ENCODE measurements around the gene PAPLN. TPM values are rescaled to one million over a fixed set of nuclear protein-coding genes. Genes with fewer than 3 reads are reported as not detected.

The PAPLN gene
- total RNA-seq, 6 experiments from 2014 or later, result 1.5 to 3.0 (median 2.3) TPM

DNA sequence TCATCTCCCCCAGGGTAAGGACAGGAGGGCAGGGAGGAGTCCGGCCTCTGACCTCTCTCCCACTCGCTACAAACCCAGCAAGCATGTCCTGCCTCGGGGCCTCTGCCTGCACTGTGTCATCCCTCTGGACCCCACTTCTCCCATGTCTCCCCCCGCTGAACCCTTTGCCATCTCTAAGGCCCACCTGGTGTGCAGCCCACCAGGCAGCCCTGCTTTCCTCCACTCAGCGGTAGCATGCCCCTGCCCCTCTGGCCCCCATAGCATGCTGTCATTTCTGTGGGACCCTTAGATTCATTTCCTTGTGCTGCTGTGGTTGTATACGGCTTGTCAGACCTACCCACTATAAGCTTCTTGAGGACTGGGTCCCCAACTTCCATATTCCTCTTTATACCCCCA is 17.7 kb downstream of the PAPLN start:
- TF ChIP-seq CTCF (IDR thresholded peaks at IDR 0.05), result no peak
- Mint-ChIP-seq H3K27me3 (ENCODE audit: insufficient read depth) (peaks cover 2% of the 10 kb centered on the region), H3K36me3 (ENCODE audit: low read depth) (no peaks in the 10 kb centered on the region), H3K4me1 (ENCODE audit: low read depth) (peaks cover 5% of the 10 kb centered on the region; the same call in 1 of the 2 replicates), H3K9me3 (no peaks in the 10 kb centered on the region), H3K4me3 (no peak overlapping the region), H3K27ac (no peak overlapping the region)
- no peak for DNase-seq

GRCh38 chr14:73255693-73256225 is 18.5 kb downstream of the PAPLN start:
- H3K9me3 Mint-ChIP-seq, result no peaks in the 10 kb centered on the region
- H3K4me3 Mint-ChIP-seq, result no peak overlapping the region
- H3K27ac Mint-ChIP-seq, result no peak overlapping the region
- peaks cover 5% of the 10 kb centered on the region; the same call in 1 of the 2 replicates for H3K4me1 Mint-ChIP-seq (ENCODE audit: low read depth)
- DNase-seq, result no peak
- no peaks in the 10 kb centered on the region for H3K36me3 Mint-ChIP-seq (ENCODE audit: low read depth)
- no peak for TF ChIP-seq CTCF (IDR thresholded peaks at IDR 0.05)
- H3K27me3 Mint-ChIP-seq (ENCODE audit: insufficient read depth), result peaks cover 1% of the 10 kb centered on the region; the same call in 1 of the 2 replicates

GRCh38 chr14:73258076-73258475 is 20.8 kb downstream of the PAPLN start:
- H3K4me3 Mint-ChIP-seq, result no peak overlapping the region
- H3K9me3 Mint-ChIP-seq, result no peaks in the 10 kb centered on the region
- no peak overlapping the region for H3K27ac Mint-ChIP-seq
- peaks cover 1% of the 10 kb centered on the region; the same call in 1 of the 2 replicates for H3K27me3 Mint-ChIP-seq (ENCODE audit: insufficient read depth)
- H3K36me3 Mint-ChIP-seq (ENCODE audit: low read depth), result no peaks in the 10 kb centered on the region
- peaks cover 5% of the 10 kb centered on the region; the same call in 1 of the 2 replicates for H3K4me1 Mint-ChIP-seq (ENCODE audit: low read depth)
- TF ChIP-seq CTCF (IDR thresholded peaks at IDR 0.05), result no peak
- no peak for DNase-seq

- TF ChIP-seq CTCF (IDR thresholded peaks at IDR 0.05), result no peak
- Mint-ChIP-seq H3K27ac (no peak overlapping the region), H3K36me3 (ENCODE audit: low read depth) (no peaks in the 10 kb centered on the region), H3K9me3 (no peaks in the 10 kb centered on the region), H3K4me3 (no peak overlapping the region), H3K27me3 (ENCODE audit: insufficient read depth) (peaks cover 1% of the 10 kb centered on the region; the same call in 1 of the 2 replicates), H3K4me1 (ENCODE audit: low read depth) (peaks cover 5% of the 10 kb centered on the region; the same call in 1 of the 2 replicates)
- no peak for DNase-seq
These were observed 21.7 kb downstream of the PAPLN start for GRCh38 chr14:73258845-73259611.

DNA sequence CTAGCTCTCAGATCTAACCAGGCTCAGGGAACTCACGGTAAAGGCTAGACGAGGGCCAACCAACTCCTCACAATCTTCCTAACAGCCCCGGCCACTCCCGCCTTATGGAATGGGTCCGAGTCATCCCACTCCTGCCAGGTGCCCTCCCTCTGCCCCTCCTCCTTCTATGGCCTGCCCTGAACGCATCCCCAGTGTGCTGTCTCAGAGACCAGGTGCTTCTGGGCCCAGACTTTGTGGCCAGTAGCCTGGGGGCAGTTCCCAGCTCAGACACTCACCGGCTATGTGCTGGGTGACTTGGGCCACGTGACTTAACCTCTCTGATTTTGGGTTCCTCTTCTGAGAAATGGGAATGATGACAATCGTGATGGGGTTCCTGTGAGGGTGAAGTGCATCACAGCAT is 22.5 kb downstream of the PAPLN start:
- H3K27me3 Mint-ChIP-seq (ENCODE audit: insufficient read depth), result no peaks in the 10 kb centered on the region; the same call in 1 of the 2 replicates
- no peak for DNase-seq
- no peaks in the 10 kb centered on the region for H3K36me3 Mint-ChIP-seq (ENCODE audit: low read depth)
- no peak for TF ChIP-seq CTCF (IDR thresholded peaks at IDR 0.05)
- no peaks in the 10 kb centered on the region for H3K9me3 Mint-ChIP-seq
- H3K4me1 Mint-ChIP-seq (ENCODE audit: low read depth), result peaks cover 5% of the 10 kb centered on the region; the same call in 1 of the 2 replicates
- H3K4me3 Mint-ChIP-seq, result no peak overlapping the region
- H3K27ac Mint-ChIP-seq, result no peak overlapping the region
